Sigmoid colon (tissue), 7 donors: ENCODE data around the gene PAF1. TPM values are rescaled to one million over a fixed set of nuclear protein-coding genes. Genes with fewer than 3 reads are reported as not detected.

Source experiments
- DNase-seq: peaks from one replicate; pipeline ENCODE4 v3.0.0-alpha.2; 2019
- H3K27ac ChIP-seq, 4 donors: fragments of 200-600 bp; sonication (generic); one replicate each; pipeline ENCODE4 v1.5.1; 2016 to 2019; ENCODE audit warnings: mild to moderate bottlenecking in 1 of 4
- H3K27me3 ChIP-seq, 3 donors: fragments of 200-600 bp; sonication (generic); one replicate each; pipeline ENCODE4 v1.5.1; 2019; ENCODE audit warnings: mild to moderate bottlenecking in 1 of 3
- H3K36me3 ChIP-seq, 4 donors: fragments of 200-600 bp; sonication (generic); one replicate each; pipeline ENCODE4 v1.5.1; 2016 to 2019
- H3K4me1 ChIP-seq, 4 donors: fragments of 200-600 bp; sonication (generic); one replicate each; pipeline ENCODE4 v1.5.1; 2017 to 2019
- H3K4me3 ChIP-seq, 4 donors: fragments of 200-600 bp; sonication (generic); one replicate each; pipeline ENCODE4 v1.5.1; 2017 to 2019; ENCODE audit warnings: mild to moderate bottlenecking in 2 of 4, moderate library complexity in 1 of 4
- H3K9me3 ChIP-seq, 4 donors: fragments of 200-600 bp in 3 of 4; sonication (generic) in 3 of 4; one replicate each; pipeline versions ENCODE4 v1.5.1 to v1.6.1; 2013 to 2019
- CTCF ChIP-seq, 4 experiments: fragments of 450-650 bp in 3 of 4; fragments of 200-600 bp in 1 of 4; IDR thresholded peaks; one replicate each; pipeline ENCODE4 v1.5.1; 2016 to 2019; ENCODE audit warnings: antibody characterized with exemption in 4 of 4, mild to moderate bottlenecking in 3 of 4, moderate library complexity in 2 of 4
- EP300 ChIP-seq, 4 donors: sonication (generic); formaldehyde crosslinking; IDR thresholded peaks; one replicate each; pipeline ENCODE4 v1.6.1; 2017; ENCODE audit warnings: antibody characterized with exemption in 4 of 4
- POLR2A ChIP-seq, 2 donors: fragments of 450-650 bp; IDR thresholded peaks; one replicate each; pipeline ENCODE4 v1.6.1; 2016; ENCODE audit warnings: antibody characterized with exemption in 2 of 2, mild to moderate bottlenecking in 2 of 2, moderate library complexity in 2 of 2
- POLR2AphosphoS5 ChIP-seq, 4 donors: sonication (generic); formaldehyde crosslinking; IDR thresholded peaks; one replicate each; pipeline ENCODE4 v1.6.1; 2017; ENCODE audit warnings: antibody characterized with exemption in 4 of 4
- WGBS, 2 donors: extraction: QIAGEN DNeasy Blood & Tissue Kit; methylation state at CpG; one replicate each; pipeline ENCODE4 v1.1.7; 2013; 5-methylcytosine and 5-hydroxymethylcytosine counted together
- intact Hi-C: fragments of 100-400 bp; cut with DNase I; formaldehyde crosslinking; loops from one replicate; pipeline ENCODE4 v1.15.1; 2023
- polyA plus RNA-seq, 3 donors: library from polyadenylated mRNA; stranded (reverse); fragments of 200-250 nt; gene quantifications; one replicate each; pipeline ENCODE4 v1.2.3, GENCODE V29; 2013
- total RNA-seq, 4 donors: library from RNA; depleted of rRNA; stranded (reverse); fragments of >200 nt; gene quantifications; one replicate each; pipeline ENCODE4 v1.1.0, GENCODE V29; 2016
- donor health status: healthy with polysubstance abuse.
- donor health status: Bipolar disorder and iron deficiency.
- donor health status: healthy.

The PAF1 gene
- total and polyA plus RNA-seq, 7 donors = 28.2 to 51.8 (median 37.7) TPM

GRCh38 chr19:39434123-39435076 is 43.5 kb upstream of the PAF1 start:
- Histone ChIP-seq H3K27me3 (peaks cover 0 to 3% (median 0%) of the 10 kb centered on the region in 3 donors), H3K4me3 (peak overlapping the region in 3 of 4 donors; percentile 90 to 99 (median 97)), H3K9me3 (no peaks in the 10 kb centered on the region), H3K36me3 (peaks cover 17 to 32% (median 29%) of the 10 kb centered on the region in 4 donors), H3K4me1 (peaks cover 0 to 41% (median 32%) of the 10 kb centered on the region in 4 donors), H3K27ac (peak overlapping the region; percentile 89 to 95 (median 91))
- DNase-seq = no peak
- intact Hi-C loops = loop anchor here (2.0 to 10.0 kb wide), 3 partner anchors 38 to 310 kb away; partner anchors contain the start of genes PAK4 and SAMD4B
- TF ChIP-seq POLR2A (IDR thresholded peaks at IDR 0.05) = no peak
- TF ChIP-seq POLR2AphosphoS5 (IDR thresholded peaks at IDR 0.05) = no peak
- no peak for TF ChIP-seq EP300 (IDR thresholded peaks at IDR 0.05)
- 31 to 58% methylated on average over 10 of the region's 10 CpGs for WGBS, 2 donors

GRCh38 chr19:39433480-39434079 is 42.7 kb upstream of the PAF1 start:
- no peak for TF ChIP-seq EP300 (IDR thresholded peaks at IDR 0.05)
- TF ChIP-seq POLR2AphosphoS5 (IDR thresholded peaks at IDR 0.05) = no peak
- no peak for TF ChIP-seq CTCF (IDR thresholded peaks at IDR 0.05)
- no peak for TF ChIP-seq POLR2A (IDR thresholded peaks at IDR 0.05)
- intact Hi-C loops = loop anchor here (2.0 to 10.0 kb wide), 3 partner anchors 37 to 309 kb away; partner anchors contain the start of genes PAK4 and SAMD4B
- peak overlapping the region in 3 of 4 donors; percentile 6 to 95 (median 90) for H3K27ac ChIP-seq
- no peaks in the 10 kb centered on the region for H3K9me3 ChIP-seq
- no peak for DNase-seq
- H3K4me3 ChIP-seq = no peak overlapping the region
- H3K4me1 ChIP-seq = peaks cover 0 to 49% (median 40%) of the 10 kb centered on the region in 4 donors
- H3K36me3 ChIP-seq = peaks cover 17 to 32% (median 29%) of the 10 kb centered on the region in 4 donors
- WGBS, 2 donors = 95 to 96% methylated on average over 8 of the region's 8 CpGs
- H3K27me3 ChIP-seq = peaks cover 0 to 3% (median 0%) of the 10 kb centered on the region in 3 donors

- H3K4me1 ChIP-seq = peaks cover 0 to 59% (median 49%) of the 10 kb centered on the region in 4 donors
- H3K4me3 ChIP-seq = no peak overlapping the region
- peaks cover 17 to 32% (median 29%) of the 10 kb centered on the region in 4 donors for H3K36me3 ChIP-seq
- no peaks in the 10 kb centered on the region for H3K9me3 ChIP-seq
- no peaks in the 10 kb centered on the region for H3K27me3 ChIP-seq
- H3K27ac ChIP-seq = no peak overlapping the region
- intact Hi-C loops = loop anchor here (5.0 to 10.0 kb wide), 2 partner anchors 90 to 308 kb away; partner anchors contain the start of genes PAK4 and SAMD4B
- WGBS, 2 donors = 89 to 96% methylated on average over 8 of the region's 8 CpGs
- no peak for DNase-seq
- TF ChIP-seq POLR2A (IDR thresholded peaks at IDR 0.05) = no peak
- TF ChIP-seq POLR2AphosphoS5 (IDR thresholded peaks at IDR 0.05) = no peak
- TF ChIP-seq EP300 (IDR thresholded peaks at IDR 0.05) = no peak
- no peak for TF ChIP-seq CTCF (IDR thresholded peaks at IDR 0.05)
Observed at GRCh38 chr19:39432677-39433025, 41.7 kb upstream of the PAF1 start.

- no peaks in the 10 kb centered on the region for H3K27me3 ChIP-seq
- H3K36me3 ChIP-seq = peaks cover 17 to 32% (median 29%) of the 10 kb centered on the region in 4 donors
- DNase-seq = no peak
- TF ChIP-seq CTCF (IDR thresholded peaks at IDR 0.05) = no peak
- peak in 3 of 4 donors; percentile 36 to 71 (median 43) for TF ChIP-seq POLR2AphosphoS5 (IDR thresholded peaks at IDR 0.05)
- TF ChIP-seq EP300 (IDR thresholded peaks at IDR 0.05) = peak in 2 of 4 donors; percentile 56 to 67
- no peak for TF ChIP-seq POLR2A (IDR thresholded peaks at IDR 0.05)
- H3K4me1 ChIP-seq = peaks cover 0 to 51% (median 43%) of the 10 kb centered on the region in 4 donors
- H3K4me3 ChIP-seq = peak overlapping the region in 1 of 4 donors; percentile 3
- WGBS, 2 donors = 59 to 61% methylated on average over 25 of the region's 25 CpGs
- intact Hi-C loops = loop anchor here (5.0 to 10.0 kb wide), 2 partner anchors 89 to 306 kb away; partner anchors contain the start of genes PAK4 and SAMD4B
- no peaks in the 10 kb centered on the region for H3K9me3 ChIP-seq
- peak overlapping the region; percentile 61 to 91 (median 78) for H3K27ac ChIP-seq
Observed at GRCh38 chr19:39430675-39431593, 40.0 kb upstream of the PAF1 start.
